SK-N-MC (cell line): ENCODE measurements around the gene RBMS3.

Source experiments
- EZH2 ChIP-seq: fragments of 200-600 bp; sonication (generic); IDR thresholded peaks from one replicate; pipeline ENCODE4 v1.6.1; 2017; ENCODE audit warnings: antibody characterized with exemption
- FOXP2 ChIP-seq: optimal IDR thresholded peaks from 2 replicates; pipeline ENCODE3; 2011; ENCODE audit warnings: mild to moderate bottlenecking, moderate library complexity; ENCODE audit not compliant: insufficient read depth; ENCODE audit errors: extremely low read length, control extremely low read depth
- POLR2AphosphoS5 ChIP-seq: IDR thresholded peaks from 2 replicates; pipeline ENCODE4 v1.6.1; 2012; ENCODE audit warnings: mild to moderate bottlenecking, low read depth, low read length, borderline replicate concordance

DNA sequence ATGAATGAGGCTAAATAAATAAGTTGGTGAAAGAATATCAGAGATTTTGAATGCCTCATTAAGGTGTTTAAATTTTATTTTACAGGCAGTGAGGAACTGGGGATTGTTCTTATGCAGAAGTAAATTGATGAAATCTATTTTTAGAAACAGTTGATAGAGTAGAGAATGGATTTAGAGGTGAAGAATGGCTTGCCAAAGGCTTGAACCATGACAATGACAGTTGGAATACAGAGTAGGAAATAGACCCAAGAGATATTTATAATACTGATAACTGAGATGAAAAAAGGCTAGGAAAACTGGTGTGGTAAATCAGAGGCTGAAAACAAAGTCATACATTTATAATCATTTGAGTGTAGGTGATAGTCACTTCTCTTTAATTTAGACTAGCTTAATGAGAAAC, 39.0 kb upstream of the RBMS3 start:
- TF ChIP-seq EZH2 (no peak), POLR2AphosphoS5 (no peak), FOXP2 (no peak)
